Brain pericyte (primary cell): ENCODE data around the gene FOXD4L3.
"Not testable (repeated sequence)": the region's sequence is repeated elsewhere in the genome, so short reads cannot be mapped to it uniquely, and the experiment has no call there.

ENCODE experiments used
- DNase-seq: peaks from one replicate; pipeline ENCODE4 v3.0.0-alpha.2; 2012; ENCODE audit warnings: low read depth, low spot score

The FOXD4L3 gene

DNA sequence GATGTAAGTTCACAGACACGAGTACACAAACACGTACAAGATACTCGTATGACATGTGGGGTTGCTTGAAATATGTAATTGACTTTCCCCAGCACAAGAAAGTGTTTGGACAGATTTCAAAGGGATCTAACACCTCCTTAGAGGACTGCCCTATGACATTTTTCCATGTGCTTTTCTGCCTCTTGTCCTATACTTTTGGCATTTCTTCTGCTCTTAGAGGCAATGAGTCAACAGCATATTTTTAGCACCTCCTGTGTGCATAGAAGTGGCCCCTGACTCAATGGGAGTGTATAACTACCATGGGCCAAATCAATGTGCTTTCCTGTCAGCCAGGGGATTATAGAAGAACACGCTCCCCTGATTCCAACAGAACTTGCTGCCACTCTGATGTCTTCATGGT is 49.0 kb downstream of the FOXD4L3 start:
- DNase-seq, result not testable (repeated sequence)
